GM10266 (cell line): Measurements from ENCODE around the gene HIGD1B.
A peak's percentile ranks its signal among the peaks of the same experiment; 100 is the strongest.

Experiments used
- DNase-seq: peaks from one replicate; pipeline ENCODE4 v3.0.0; 2012; ENCODE audit errors: extremely low spot score
- CTCF ChIP-seq: IDR thresholded peaks from 2 replicates; pipeline ENCODE4 v1.5.1; 2012; ENCODE audit warnings: mild to moderate bottlenecking, low read depth; ENCODE audit not compliant: control insufficient read depth, insufficient read depth; ENCODE audit errors: missing control alignments

The HIGD1B gene

GRCh38 chr17:44898768-44899073 is 51.0 kb downstream of the HIGD1B start:
- no peak for TF ChIP-seq CTCF
- DNase-seq: no peak

GRCh38 chr17:44899074-44899782 is 51.5 kb downstream of the HIGD1B start, which contains the start of gene EFTUD2:
Gene EFTUD2 (minus strand): TSS chr17:44899445. CDS start chr17:44894521, 4,924 bp downstream.
- no peak for TF ChIP-seq CTCF
- peak; percentile 92 for DNase-seq
